SKM-1 treated with dmso at 0.1 percent for 144 hours (cell line): Measurements from ENCODE around the gene BCAM.

Source experiments
- DNase-seq: peaks from one replicate; lab custom pipeline; 2025; ENCODE audit not compliant: unreplicated experiment; lab: John Stamatoyannopoulos, UW

BCAM gene

DNA sequence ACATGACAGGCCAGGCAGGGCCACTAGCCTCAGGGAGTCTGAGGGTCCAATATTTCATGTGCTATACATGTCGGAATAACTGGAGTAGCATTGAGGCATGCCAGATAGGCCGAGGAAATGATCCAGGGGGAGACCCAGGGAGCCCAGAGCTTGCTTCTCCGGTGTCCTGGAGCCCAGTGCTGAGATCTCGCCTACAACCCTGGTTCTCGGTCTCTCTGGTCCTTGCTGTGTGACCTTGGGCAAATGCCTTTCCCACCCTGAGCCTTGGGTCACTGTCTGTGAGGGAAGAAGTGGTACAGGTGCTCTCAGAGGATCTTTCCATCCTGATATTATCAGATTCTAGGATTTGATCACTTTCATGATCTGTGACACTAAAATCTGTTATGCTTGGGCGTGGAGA, 19.9 kb upstream of the BCAM start:
- no peak for DNase-seq

DNA sequence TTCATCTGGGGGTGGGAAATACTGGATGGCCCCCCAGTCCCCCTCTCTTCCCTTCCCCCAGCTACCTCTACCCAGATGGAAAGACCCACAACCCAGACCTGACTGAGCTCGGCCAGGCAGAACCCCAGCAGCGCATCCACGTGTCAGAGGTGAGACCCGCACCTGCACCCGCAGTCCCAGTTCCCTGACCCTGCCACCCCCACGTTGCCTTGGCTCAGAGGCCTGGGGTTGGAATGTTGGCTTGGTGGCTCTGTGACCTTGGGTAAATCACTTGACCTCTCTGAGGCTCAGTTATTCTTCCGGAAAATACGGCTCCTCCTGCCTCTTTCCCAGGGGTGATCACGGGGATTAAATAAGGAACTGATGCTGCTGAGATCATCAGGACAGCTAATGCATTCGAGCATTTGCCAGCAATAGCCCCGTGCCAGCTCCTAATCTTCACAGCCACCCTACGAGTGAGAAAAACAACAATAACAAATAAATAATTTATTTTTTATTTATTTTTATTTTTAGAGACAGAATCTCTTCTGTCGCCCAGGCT, 18.9 kb upstream of the BCAM start:
- DNase-seq: peak; percentile 26

GRCh38 chr19:44792281-44792680, 16.6 kb upstream of the BCAM start:
- no peak for DNase-seq

DNA sequence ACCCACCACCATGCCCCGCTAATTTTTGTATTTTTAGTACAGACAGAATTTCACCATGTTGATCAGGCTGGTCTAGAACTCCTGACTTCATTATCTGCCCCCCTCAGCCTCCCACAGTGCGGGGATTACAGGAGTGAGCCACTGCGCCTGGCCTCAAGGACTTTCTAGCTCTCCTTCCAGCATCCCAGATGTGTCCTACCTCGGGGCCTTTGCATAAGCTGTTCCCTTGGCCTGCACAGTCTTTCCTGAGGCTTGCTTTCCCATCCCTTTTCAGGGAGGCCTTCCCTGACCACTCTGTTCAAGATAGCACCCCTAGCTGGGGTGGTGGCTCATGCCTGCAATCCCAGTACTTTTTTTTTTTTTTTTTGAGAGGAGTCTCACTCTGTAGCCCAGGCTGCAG, 14.3 kb upstream of the BCAM start:
- no peak for DNase-seq

GRCh38 chr19:44795398-44795987, 13.4 kb upstream of the BCAM start:
- DNase-seq: no peak

DNA sequence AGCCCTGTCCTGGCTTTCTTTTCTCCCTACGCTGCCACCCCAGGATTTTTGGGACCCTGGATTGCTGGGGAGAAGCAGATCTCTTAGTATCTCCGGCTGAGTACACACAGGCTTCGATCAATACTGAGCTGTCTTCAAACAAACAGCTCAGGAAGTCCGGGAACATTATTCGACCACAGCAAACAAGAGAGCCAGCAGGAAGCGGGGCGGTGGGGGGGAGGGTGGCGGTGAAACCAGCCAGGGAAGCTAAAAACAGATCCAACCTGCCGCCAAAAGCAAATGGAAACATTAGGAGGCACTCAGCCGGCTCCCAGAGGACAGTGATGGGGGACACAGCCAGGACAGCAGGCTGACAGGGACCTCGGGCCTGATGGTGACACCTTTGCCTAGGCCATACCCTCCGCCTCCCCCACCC, 12.2 kb upstream of the BCAM start:
- DNase-seq: no peak

- DNase-seq: no peak
Observed at GRCh38 chr19:44799627-44800346, 9.1 kb upstream of the BCAM start.

- peak; percentile 54 for DNase-seq
Observed at GRCh38 chr19:44800461-44800860, 8.4 kb upstream of the BCAM start.

DNA sequence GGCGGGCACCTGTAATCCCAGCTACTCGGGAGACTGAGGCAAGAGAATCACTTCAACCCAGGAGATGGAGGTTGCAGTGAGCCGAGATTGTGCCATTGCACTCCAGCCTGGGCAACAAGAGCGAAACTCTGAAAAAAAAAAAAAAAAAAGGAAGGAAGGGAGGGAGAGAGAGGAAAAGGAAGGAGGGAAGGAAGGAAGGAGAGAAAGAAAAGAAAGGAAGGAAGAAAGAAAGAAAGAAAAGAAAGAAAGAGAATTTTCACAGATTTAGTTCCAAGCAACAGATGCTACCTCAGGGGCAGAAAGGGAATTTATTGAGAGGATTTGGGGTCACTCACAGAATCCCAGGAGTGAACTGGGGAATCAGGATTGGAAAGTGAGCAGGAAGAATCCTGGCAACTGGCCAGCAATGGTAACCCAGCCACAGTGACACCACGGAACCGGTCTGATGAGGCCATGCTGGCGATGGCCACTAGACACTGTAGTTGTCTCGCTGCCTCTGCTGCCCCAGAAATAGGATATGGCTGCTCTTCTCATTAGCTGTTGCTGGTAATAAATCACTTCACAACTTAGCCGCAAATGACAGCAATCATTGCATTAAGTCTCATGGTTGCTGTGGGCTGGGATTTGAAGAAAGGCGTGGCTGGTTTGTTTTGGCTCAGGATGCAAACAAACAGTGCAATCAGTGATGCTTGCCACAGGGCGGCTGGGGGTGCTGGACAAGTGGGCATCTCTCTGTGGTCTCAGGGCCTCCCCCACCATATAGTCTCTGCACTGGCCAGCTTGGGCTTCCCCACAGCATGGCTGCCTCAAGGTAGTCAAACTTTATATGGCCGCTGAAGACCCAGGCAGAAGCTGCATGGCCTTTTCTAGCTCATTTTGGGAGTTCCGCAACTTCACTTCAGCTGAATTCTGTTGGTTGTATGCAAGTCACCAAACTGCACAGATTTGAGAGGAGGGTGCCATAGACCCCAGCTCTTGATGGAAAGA, 5.2 kb upstream of the BCAM start:
- DNase-seq: no peak

GRCh38 chr19:44806291-44806690, 2.6 kb upstream of the BCAM start:
- no peak for DNase-seq

DNA sequence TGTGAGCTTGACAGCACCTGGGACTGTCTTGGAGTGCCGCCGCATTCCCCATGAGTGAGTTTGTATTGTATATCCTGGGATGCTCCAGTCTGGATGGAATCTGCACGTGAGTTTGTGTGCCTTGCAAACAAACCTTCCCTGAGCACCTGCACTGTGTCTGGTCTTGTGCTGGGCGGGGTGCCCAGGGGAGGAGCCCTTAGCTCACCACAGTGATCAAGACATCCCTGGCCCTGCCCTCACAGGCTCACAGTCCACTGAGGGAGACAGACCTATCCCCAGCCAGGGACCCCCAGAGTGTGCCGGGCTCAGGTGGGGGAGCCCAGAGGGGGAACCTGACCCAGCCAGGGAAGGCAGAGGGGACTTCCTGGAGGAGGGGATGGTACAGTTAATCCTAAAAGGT, 1.7 kb upstream of the BCAM start:
- no peak for DNase-seq

- DNase-seq: no peak
Observed at GRCh38 chr19:44807652-44808462, 1.0 kb upstream of the BCAM start.

DNA sequence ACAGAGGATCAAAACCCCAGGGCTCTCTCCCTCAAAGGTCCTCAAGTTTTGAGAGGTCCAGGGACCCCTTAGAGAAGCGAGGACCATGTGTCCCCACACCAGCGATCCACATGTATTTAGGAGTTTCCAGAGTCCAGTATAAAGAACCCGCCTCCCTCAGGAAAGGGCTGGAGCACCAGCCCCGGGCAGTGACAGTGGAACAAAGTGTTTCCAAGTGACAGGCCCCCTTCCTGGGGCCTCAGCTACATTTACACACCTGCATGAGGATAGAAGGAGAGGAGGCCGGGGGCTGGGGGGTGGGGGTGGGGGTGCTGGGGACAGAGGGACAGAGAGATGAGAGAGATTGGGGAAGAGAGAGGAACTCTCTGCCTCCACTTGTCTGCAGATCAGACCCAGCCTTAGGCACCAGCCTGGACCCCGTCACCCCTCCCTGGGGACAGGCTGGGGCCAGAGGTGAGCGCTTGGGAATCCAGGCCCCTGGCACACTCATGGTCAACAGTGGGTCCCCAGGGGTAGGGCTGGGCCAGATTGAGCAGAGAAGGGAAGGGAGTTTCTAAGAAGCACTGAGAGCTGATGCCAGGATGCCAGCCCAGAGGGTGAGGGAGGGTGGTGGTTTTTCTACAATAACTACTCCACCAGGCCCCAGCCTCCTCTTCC, 802 bp downstream of the BCAM start:
- DNase-seq: no peak

GRCh38 chr19:44810234-44811121, 1.6 kb downstream of the BCAM start:
- no peak for DNase-seq

- no peak for DNase-seq
Observed at GRCh38 chr19:44811122-44811419, 2.2 kb downstream of the BCAM start.

DNA sequence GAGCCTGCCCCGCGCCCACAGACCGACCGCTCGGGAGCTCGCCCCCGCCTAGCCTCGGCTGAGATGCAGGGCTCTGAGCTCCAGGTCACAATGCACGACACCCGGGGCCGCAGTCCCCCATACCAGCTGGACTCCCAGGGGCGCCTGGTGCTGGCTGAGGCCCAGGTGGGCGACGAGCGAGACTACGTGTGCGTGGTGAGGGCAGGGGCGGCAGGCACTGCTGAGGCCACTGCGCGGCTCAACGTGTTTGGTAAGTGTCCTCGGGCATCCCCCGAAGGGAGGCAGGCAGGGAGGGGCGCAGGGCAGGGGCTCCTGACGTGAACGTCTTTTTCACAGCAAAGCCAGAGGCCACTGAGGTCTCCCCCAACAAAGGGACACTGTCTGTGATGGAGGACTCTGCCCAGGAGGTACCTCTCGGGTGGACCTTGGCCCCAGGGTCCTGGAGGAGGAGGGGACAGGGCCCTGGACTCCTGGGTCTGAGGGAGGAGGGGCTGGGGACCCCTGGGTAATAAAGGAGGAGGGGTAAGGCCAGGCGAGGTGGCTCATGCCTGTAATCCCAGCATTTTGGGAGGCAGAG, 3.3 kb downstream of the BCAM start:
- DNase-seq: no peak

- DNase-seq: no peak
Observed at GRCh38 chr19:44813070-44813840, 4.4 kb downstream of the BCAM start.

DNA sequence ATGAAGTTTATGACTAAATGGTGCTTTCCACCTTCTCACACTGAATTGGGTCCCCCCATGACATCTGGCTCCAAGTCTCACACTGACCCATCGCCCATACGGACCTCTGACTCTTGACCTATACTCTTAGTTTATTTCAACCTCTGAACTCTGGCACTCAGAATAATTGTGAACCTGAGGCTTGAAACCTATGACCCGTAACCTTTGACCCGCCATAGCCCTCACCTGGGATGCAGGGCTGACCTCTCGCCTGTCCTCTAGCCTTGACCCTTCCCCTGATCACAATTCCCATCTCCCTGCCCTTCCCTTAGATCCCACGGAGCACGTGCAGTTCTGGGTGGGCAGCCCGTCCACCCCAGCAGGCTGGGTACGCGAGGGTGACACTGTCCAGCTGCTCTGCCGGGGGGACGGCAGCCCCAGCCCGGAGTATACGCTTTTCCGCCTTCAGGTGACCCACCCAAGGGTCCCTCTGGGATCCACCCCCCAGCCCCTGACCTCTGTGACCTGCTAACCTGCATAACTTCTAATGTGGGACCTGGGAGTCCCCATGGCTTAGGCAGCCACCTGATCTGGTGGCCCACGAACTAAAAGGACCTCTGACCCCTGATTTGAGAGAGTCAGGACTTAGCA, 5.1 kb downstream of the BCAM start:
- no peak for DNase-seq
